HK-2 (cell line): ENCODE measurements around the gene WDSUB1.

Source experiments
- DNase-seq: peaks from one replicate; pipeline ENCODE4 v3.0.0-alpha.2; 2018; ENCODE audit not compliant: unreplicated experiment

Gene WDSUB1

GRCh38 chr2:159225025-159226016 lies 61.2 kb downstream of the WDSUB1 start:
- DNase-seq, result no peak

GRCh38 chr2:159224061-159224813 lies 62.3 kb downstream of the WDSUB1 start:
- DNase-seq, result no peak

GRCh38 chr2:159219394-159219998 lies 67.0 kb downstream of the WDSUB1 start:
- DNase-seq, result no peak

DNA sequence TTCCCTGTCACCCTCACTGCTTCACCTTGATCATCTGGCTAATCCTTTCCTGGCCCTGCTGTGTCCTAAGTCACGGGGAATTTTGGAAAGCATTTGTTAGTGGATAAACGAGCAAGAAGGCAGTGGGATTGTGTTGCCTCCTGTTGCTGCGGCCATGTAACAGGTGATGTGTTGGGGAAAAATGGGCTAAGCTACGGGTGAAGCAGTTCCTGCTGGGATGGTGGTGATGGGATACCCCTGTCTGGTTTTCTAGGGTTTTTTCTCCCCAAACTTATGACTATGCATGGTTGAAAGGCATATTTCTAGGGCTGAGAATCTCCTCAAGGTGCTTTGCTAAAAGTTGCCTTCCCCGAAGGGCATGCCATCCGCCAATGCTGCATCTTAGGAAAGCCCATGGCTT lies 68.1 kb downstream of the WDSUB1 start:
- no peak for DNase-seq

- DNase-seq, result no peak
Measured at GRCh38 chr2:159217676-159218075, 68.8 kb downstream of the WDSUB1 start.

DNA sequence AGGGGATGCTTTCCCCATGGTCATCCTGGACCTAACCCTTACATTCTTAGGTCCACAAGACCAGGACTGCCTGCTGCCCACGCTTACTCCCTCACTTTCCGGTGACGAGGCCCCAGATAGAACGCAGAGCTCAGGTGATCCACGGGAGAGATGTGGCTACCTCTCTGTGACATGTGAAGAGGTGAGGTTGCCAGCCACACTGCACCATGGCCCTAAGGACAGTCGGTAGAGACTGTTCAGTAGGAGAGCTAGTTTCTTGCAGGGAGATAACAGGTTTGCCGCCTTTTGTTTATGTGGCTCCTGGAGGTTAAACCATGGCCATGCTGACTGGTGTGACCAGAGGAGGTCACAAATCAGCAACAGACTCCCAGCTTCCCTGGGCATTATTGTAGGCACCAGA lies 71.4 kb downstream of the WDSUB1 start:
- no peak for DNase-seq

DNA sequence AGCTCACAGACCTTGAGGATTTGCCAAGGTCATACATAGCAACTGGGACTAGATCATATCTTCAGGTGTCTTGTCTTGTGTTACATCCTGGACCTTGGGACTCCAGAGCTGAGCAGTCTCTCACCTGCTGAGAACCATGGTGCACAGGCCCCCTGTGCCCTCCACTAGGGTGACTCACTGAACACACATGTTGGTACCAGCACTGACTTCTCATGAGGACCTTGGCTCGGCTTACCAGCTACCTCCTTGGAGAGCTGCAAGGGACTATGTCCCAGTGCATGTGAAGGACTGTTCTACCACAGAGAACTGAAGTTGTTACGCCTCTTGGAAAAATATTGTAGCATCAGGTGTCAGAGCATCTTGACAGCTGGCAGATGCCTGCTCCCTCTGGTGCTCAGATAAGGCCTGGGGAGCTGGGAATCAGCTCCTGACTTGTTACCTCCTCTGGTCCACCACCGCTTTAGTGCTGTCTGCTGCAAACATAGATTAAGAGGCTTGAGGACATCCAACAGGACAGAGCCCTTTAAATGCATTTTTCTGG lies 72.1 kb downstream of the WDSUB1 start:
- DNase-seq, result no peak

GRCh38 chr2:159213296-159213695 lies 73.2 kb downstream of the WDSUB1 start:
- DNase-seq, result no peak

GRCh38 chr2:159211447-159212396 lies 74.8 kb downstream of the WDSUB1 start:
- DNase-seq, result no peak

DNA sequence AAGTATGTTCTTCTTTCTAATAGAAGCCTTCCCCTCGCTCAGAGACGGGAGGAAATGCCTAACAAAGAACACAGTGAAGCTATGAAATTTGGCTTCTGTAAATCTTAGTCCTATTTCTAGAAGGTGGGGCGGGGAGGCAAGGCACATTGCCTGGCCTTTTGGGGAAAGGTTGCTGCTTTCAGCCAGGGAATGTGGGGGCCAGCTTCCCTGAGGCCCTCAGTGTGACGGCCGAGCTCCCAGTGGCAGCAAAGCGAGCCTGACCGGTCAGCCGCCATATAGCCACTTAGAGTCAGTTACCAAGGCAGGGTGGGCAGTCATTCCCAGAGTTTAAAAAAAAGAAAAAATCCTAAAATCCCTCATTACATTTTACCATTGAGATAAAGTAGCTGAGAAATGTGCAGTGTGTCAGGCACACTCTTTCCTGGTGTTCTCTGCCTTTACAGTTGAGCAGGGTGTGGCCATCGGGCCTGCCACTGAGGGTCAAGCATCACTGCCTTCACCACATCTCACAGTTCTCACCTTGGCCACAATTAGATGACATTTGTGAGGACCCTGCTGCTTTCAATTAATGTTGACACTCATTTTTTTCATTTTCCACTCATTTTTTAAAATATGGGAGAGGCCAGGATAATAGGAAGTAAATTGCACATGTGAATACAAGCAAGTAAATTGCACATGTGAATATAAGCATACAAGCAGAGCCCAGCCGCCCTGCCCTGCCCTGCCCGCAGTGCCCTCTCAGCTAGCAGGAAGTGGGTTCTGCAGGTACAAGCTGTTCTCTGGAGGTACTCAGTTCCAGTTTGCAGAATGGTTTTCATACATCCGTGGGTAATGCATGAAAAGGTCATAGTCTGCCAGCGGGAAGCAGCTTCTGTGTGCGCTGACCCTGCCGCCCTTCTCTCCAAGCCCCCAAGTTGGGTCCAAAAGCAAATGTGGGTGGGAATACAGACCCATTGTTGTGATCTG lies 76.9 kb downstream of the WDSUB1 start:
- no peak for DNase-seq

DNA sequence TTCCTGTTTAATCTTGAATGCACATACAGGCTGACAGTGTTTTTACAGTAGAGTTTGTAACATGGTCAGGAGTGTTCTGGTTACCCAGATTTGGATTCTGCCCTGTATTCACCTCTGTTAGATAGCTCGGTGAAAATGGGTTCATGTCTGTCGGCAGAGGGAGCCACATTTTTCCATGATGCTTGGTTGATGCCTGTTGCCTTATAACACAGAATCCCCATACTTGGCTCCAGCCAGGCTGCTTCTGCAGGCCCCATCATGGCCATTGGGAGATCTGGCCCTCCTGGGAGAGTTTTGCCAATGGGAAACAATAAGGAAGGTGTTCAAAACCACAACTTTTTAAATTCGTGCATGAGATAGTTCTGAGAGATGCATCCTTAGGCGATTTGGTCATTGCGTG lies 78.1 kb downstream of the WDSUB1 start:
- DNase-seq, result no peak

GRCh38 chr2:159206736-159207380 lies 79.6 kb downstream of the WDSUB1 start:
- no peak for DNase-seq

DNA sequence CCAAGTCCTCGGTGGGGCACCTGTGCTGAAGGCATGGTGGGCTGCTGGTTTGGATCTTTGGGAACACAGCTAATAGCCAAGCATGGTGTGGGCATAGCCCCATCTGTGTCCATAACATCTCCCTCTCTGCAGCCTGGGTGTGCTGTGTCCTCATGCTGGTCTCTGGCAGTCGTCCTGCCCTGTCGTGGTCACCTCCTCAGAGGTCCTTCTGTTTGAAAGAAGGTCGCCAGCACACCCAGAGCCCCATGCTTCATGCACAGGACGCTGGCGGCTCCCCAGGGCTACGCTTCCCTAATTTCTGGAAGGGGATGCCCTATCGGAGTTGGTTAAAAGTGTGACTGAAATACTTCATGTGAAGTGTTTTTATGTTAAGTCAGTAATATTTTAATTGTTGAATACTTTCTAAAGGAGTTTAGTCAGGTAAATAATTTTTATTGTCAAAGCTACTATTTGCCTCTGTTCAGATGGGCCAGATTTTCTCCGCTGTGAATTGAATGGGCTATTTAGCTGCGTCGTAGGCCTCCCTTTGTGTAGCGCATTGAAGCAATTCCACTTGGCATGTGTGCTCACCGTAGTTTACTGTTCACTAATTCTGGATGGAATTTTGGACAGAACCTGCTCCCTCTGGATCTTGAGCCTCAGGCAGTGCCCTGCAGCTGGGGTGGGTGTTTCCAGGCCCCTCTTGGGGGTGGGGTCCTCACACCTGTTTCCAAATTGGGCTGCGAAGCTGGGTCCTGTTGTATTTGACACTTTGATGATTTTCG lies 81.9 kb downstream of the WDSUB1 start:
- DNase-seq, result no peak

DNA sequence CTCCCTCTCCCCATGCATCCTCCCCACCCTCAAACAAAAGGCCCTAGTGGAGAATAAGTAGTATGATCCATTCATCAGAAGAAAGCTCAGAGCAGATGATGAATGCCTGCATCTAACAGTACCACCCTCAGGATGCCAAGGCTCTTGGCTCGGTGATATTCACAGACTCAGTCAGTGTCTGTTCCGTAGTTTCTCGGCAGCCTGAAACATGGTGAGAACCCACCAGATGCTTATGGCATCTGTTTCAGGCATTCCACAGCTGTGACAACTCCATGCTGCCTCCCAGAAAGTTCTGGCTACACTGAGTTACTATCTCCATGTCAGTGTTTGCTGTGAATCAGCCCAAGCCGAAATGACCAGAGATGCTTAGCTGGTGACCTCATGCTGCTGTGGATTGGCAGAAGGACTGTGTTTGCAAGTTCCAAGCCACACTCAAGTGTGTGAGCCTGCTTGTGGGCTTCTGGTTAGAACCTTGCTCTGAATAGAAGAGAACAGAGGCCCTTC lies 83.9 kb downstream of the WDSUB1 start:
- DNase-seq, result peak; percentile 64

GRCh38 chr2:159201360-159202063 lies 85.0 kb downstream of the WDSUB1 start:
- DNase-seq, result no peak

- no peak for DNase-seq
Measured at GRCh38 chr2:159200498-159200897, 86.0 kb downstream of the WDSUB1 start.

GRCh38 chr2:159199761-159200465 lies 86.6 kb downstream of the WDSUB1 start:
- DNase-seq, result no peak
